Measurements from ENCODE around the gene NBEA.
A peak's percentile ranks its signal among the peaks of the same experiment; 100 is the strongest.

Gene NBEA

DNA sequence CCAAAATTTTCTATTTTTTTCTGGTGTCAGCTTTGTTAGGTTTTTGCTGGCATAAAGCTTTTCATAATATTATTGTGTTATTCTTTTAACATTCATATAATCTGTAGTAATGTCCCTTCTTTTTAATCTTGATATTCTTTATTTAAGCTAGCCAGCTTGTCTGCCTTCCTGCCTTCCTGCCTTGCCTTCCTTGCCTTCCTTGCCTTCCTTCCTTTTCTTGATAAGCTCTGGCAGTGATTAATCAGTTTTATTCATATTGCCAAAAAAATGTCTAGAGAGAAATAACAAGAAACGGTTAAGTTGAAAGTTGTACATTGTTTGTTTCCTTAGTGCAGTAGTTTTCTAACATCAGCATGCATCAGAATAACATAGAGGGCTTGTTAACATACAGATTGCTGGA lies 277.0 kb downstream of the NBEA start:
- Histone ChIP-seq H3K27me3 (replicated peaks in 2 of 5; ENCODE audit: control insufficient read depth in 4 of 5, insufficient read depth in 5 of 5, low read length in 4 of 5) (no peaks in the 10 kb centered on the region), H3K36me3 (ENCODE audit: control insufficient read depth in 4 of 4, insufficient read depth in 4 of 4, low read length in 3 of 4) (peaks cover 0 to 4% (median 0%) of the 10 kb centered on the region in 4 experiments), H3K9me3 (ENCODE audit: control extremely low read depth in 1 of 5, control insufficient read depth in 4 of 5, insufficient read depth in 2 of 5, low read depth in 1 of 5, low read length in 4 of 5) (peaks cover 0 to 4% (median 0%) of the 10 kb centered on the region in 5 experiments), H3K4me1 (ENCODE audit: control extremely low read depth in 1 of 4, control insufficient read depth in 4 of 4, insufficient read depth in 4 of 4, low read length in 3 of 4) (no peaks in the 10 kb centered on the region), H3K4me3 (ENCODE audit: control insufficient read depth in 1 of 7, extremely low read depth in 1 of 7, insufficient read depth in 4 of 7, low read depth in 2 of 7, low read length in 6 of 7) (no peak overlapping the region), H3K27ac (ENCODE audit: insufficient read depth in 1 of 2, low read depth in 1 of 2, low read length in 2 of 2, poor library complexity in 1 of 2, severe bottlenecking in 2 of 2) (no peak overlapping the region)
- WGBS (ENCODE audit: insufficient coverage): no CpG with 5 or more reads among the region's 1 CpG
- ChIA-PET CTCF (no interaction called here), POLR2A (no interaction called here)
- DNase-seq: no peak

DNA sequence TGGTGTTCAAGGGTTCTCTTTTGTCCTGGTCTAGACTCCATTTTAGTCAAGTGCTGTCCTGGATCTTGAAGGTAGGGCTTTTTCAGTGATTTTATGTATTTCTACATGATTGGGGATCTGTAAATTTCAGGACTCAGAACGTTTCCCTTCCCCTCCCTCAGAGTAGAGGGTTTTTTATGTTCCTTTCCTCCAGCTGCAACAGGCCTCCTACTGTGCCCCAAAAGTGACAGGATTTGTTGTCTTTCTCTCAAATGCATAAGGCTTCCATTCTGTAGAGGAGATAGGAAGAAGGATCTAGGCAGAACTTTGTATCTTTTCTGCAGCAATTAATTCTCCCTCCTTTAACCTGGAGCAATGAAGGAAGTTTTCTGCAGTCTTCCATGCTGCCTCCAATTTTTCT lies 283.1 kb downstream of the NBEA start:
- Histone ChIP-seq H3K27me3 (replicated peaks in 2 of 5; ENCODE audit: control insufficient read depth in 4 of 5, insufficient read depth in 5 of 5, low read length in 4 of 5) (no peaks in the 10 kb centered on the region), H3K4me3 (ENCODE audit: control insufficient read depth in 1 of 7, extremely low read depth in 1 of 7, insufficient read depth in 4 of 7, low read depth in 2 of 7, low read length in 6 of 7) (no peak overlapping the region), H3K36me3 (ENCODE audit: control insufficient read depth in 4 of 4, insufficient read depth in 4 of 4, low read length in 3 of 4) (no peaks in the 10 kb centered on the region), H3K4me1 (ENCODE audit: control extremely low read depth in 1 of 4, control insufficient read depth in 4 of 4, insufficient read depth in 4 of 4, low read length in 3 of 4) (no peaks in the 10 kb centered on the region), H3K9me3 (ENCODE audit: control extremely low read depth in 1 of 5, control insufficient read depth in 4 of 5, insufficient read depth in 2 of 5, low read depth in 1 of 5, low read length in 4 of 5) (peaks cover 0 to 4% (median 0%) of the 10 kb centered on the region in 5 experiments), H3K27ac (ENCODE audit: insufficient read depth in 1 of 2, low read depth in 1 of 2, low read length in 2 of 2, poor library complexity in 1 of 2, severe bottlenecking in 2 of 2) (no peak overlapping the region)
- no CpG with 5 or more reads among the region's 1 CpG for WGBS (ENCODE audit: insufficient coverage)
- ChIA-PET POLR2A (no interaction called here), CTCF (no interaction called here)
- no peak for DNase-seq

- CTCF ChIA-PET: no interaction called here
- peaks cover 0 to 2% (median 0%) of the 10 kb centered on the region in 5 experiments for H3K9me3 ChIP-seq (ENCODE audit: control extremely low read depth in 1 of 5, control insufficient read depth in 4 of 5, insufficient read depth in 2 of 5, low read depth in 1 of 5, low read length in 4 of 5)
- H3K27me3 ChIP-seq (replicated peaks in 2 of 5; ENCODE audit: control insufficient read depth in 4 of 5, insufficient read depth in 5 of 5, low read length in 4 of 5): no peaks in the 10 kb centered on the region
- no CpG with 5 or more reads among the region's 2 CpGs for WGBS (ENCODE audit: insufficient coverage)
- H3K27ac ChIP-seq (ENCODE audit: insufficient read depth in 1 of 2, low read depth in 1 of 2, low read length in 2 of 2, poor library complexity in 1 of 2, severe bottlenecking in 2 of 2): no peak overlapping the region
- no peak overlapping the region for H3K4me3 ChIP-seq (ENCODE audit: control insufficient read depth in 1 of 7, extremely low read depth in 1 of 7, insufficient read depth in 4 of 7, low read depth in 2 of 7, low read length in 6 of 7)
- no peaks in the 10 kb centered on the region for H3K36me3 ChIP-seq (ENCODE audit: control insufficient read depth in 4 of 4, insufficient read depth in 4 of 4, low read length in 3 of 4)
- no peak for DNase-seq
- H3K4me1 ChIP-seq (ENCODE audit: control extremely low read depth in 1 of 4, control insufficient read depth in 4 of 4, insufficient read depth in 4 of 4, low read length in 3 of 4): no peaks in the 10 kb centered on the region
- POLR2A ChIA-PET: no interaction called here
These were observed 283.5 kb downstream of the NBEA start for GRCh38 chr13:35225582-35225981.

DNA sequence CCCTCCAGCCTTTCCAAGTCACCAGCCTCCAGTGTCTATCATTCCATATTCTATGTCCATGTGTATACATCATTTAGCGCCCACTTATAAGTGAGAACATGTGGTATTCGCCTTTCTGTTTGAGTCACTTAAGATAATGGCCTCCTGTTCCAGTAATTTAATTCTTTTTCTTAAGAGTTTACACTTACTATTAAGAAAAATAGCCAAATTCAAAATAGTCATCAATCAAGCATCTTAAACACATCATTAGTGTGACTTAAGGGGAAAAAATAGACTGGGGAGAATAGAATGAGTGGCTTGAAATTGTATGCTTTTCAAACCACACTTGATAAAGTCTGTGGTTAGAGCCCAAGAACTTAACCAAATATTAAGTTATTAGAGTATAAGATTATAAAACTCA lies 286.5 kb downstream of the NBEA start:
- no peaks in the 10 kb centered on the region for H3K9me3 ChIP-seq (ENCODE audit: control extremely low read depth in 1 of 5, control insufficient read depth in 4 of 5, insufficient read depth in 2 of 5, low read depth in 1 of 5, low read length in 4 of 5)
- no peaks in the 10 kb centered on the region for H3K27me3 ChIP-seq (replicated peaks in 2 of 5; ENCODE audit: control insufficient read depth in 4 of 5, insufficient read depth in 5 of 5, low read length in 4 of 5)
- ChIA-PET CTCF (no interaction called here), POLR2A (no interaction called here)
- no peak overlapping the region for H3K27ac ChIP-seq (ENCODE audit: insufficient read depth in 1 of 2, low read depth in 1 of 2, low read length in 2 of 2, poor library complexity in 1 of 2, severe bottlenecking in 2 of 2)
- H3K36me3 ChIP-seq (ENCODE audit: control insufficient read depth in 4 of 4, insufficient read depth in 4 of 4, low read length in 3 of 4): peaks cover 0 to 3% (median 0%) of the 10 kb centered on the region in 4 experiments
- H3K4me1 ChIP-seq (ENCODE audit: control extremely low read depth in 1 of 4, control insufficient read depth in 4 of 4, insufficient read depth in 4 of 4, low read length in 3 of 4): no peaks in the 10 kb centered on the region
- no peak for DNase-seq
- whole genome bisulfite sequencing (ENCODE audit: insufficient coverage): 92% methylated on average over 2 of the region's 2 CpGs
- H3K4me3 ChIP-seq (ENCODE audit: control insufficient read depth in 1 of 7, extremely low read depth in 1 of 7, insufficient read depth in 4 of 7, low read depth in 2 of 7, low read length in 6 of 7): no peak overlapping the region

DNA sequence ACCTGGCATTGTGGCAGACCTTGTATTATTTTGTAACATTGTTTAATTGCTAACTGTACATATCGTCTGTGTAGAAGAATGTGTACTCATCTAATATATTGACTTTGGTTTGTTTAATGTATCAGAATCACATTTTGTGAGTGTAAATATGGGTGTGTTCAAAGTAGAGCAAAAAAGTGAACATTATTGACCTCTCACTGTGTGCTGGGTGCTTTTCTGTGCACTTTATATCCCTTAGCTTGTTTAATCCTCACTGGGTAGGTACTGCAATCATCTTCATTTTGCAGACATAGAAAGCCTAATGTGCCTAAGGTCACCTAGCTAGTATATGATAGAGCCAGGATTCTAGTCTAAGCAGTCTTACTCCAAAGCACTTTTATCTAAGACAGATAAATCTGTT lies 289.4 kb downstream of the NBEA start:
- WGBS (ENCODE audit: insufficient coverage): no CpG with 5 or more reads among the region's 1 CpG
- H3K27ac ChIP-seq (ENCODE audit: insufficient read depth in 1 of 2, low read depth in 1 of 2, low read length in 2 of 2, poor library complexity in 1 of 2, severe bottlenecking in 2 of 2): no peak overlapping the region
- ChIA-PET CTCF (no interaction called here), POLR2A (no interaction called here)
- peaks cover 0 to 3% (median 0%) of the 10 kb centered on the region in 4 experiments for H3K36me3 ChIP-seq (ENCODE audit: control insufficient read depth in 4 of 4, insufficient read depth in 4 of 4, low read length in 3 of 4)
- no peaks in the 10 kb centered on the region for H3K9me3 ChIP-seq (ENCODE audit: control extremely low read depth in 1 of 5, control insufficient read depth in 4 of 5, insufficient read depth in 2 of 5, low read depth in 1 of 5, low read length in 4 of 5)
- no peak for DNase-seq
- no peaks in the 10 kb centered on the region for H3K27me3 ChIP-seq (replicated peaks in 2 of 5; ENCODE audit: control insufficient read depth in 4 of 5, insufficient read depth in 5 of 5, low read length in 4 of 5)
- no peaks in the 10 kb centered on the region for H3K4me1 ChIP-seq (ENCODE audit: control extremely low read depth in 1 of 4, control insufficient read depth in 4 of 4, insufficient read depth in 4 of 4, low read length in 3 of 4)
- no peak overlapping the region for H3K4me3 ChIP-seq (ENCODE audit: control insufficient read depth in 1 of 7, extremely low read depth in 1 of 7, insufficient read depth in 4 of 7, low read depth in 2 of 7, low read length in 6 of 7)

GRCh38 chr13:35238274-35238673 lies 296.2 kb downstream of the NBEA start:
- no peaks in the 10 kb centered on the region for H3K36me3 ChIP-seq (ENCODE audit: control insufficient read depth in 4 of 4, insufficient read depth in 4 of 4, low read length in 3 of 4)
- no peaks in the 10 kb centered on the region for H3K4me1 ChIP-seq (ENCODE audit: control extremely low read depth in 1 of 4, control insufficient read depth in 4 of 4, insufficient read depth in 4 of 4, low read length in 3 of 4)
- H3K9me3 ChIP-seq (ENCODE audit: control extremely low read depth in 1 of 5, control insufficient read depth in 4 of 5, insufficient read depth in 2 of 5, low read depth in 1 of 5, low read length in 4 of 5): peaks cover 0 to 1% (median 0%) of the 10 kb centered on the region in 5 experiments
- WGBS (ENCODE audit: insufficient coverage): 100% methylated on average over 1 of the region's 1 CpG
- H3K27me3 ChIP-seq (replicated peaks in 2 of 5; ENCODE audit: control insufficient read depth in 4 of 5, insufficient read depth in 5 of 5, low read length in 4 of 5): no peaks in the 10 kb centered on the region
- H3K4me3 ChIP-seq (ENCODE audit: control insufficient read depth in 1 of 7, extremely low read depth in 1 of 7, insufficient read depth in 4 of 7, low read depth in 2 of 7, low read length in 6 of 7): no peak overlapping the region
- H3K27ac ChIP-seq (ENCODE audit: insufficient read depth in 1 of 2, low read depth in 1 of 2, low read length in 2 of 2, poor library complexity in 1 of 2, severe bottlenecking in 2 of 2): no peak overlapping the region
- ChIA-PET CTCF (no interaction called here), POLR2A (no interaction called here)
- DNase-seq: no peak

DNA sequence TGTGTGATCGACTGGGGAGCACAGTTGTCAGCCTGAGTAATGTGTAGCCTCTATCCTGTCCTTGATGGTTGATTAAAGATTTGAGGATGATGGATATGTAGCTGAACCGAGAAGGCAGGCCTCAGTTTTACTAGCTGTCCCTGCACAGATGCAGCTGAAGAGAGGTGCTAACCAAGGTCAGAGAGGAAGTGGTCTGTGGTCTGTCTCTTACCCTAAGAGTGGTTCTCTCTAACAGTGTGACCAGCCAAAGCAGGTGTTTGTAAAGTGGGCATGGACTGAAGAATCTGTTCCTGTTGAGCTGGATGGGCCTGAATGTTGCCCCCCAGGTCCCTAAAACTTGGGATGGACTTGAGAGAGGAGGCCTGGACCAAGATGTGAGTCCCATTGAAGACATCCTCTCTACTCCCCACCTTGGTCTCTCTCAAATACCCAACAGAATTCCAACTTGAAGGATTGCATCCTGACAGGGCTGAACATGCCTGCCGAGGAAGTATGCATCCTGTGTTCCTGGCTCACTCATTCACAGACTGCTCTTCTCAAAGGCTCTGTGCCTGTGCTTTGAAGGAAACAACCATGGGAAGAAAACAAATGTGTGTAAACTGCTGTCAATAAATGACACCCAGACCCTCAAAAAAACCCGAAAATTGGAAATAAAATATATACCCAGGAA lies 310.6 kb downstream of the NBEA start:
- Histone ChIP-seq H3K27me3 (replicated peaks in 2 of 5; ENCODE audit: control insufficient read depth in 4 of 5, insufficient read depth in 5 of 5, low read length in 4 of 5) (no peaks in the 10 kb centered on the region), H3K4me1 (ENCODE audit: control extremely low read depth in 1 of 4, control insufficient read depth in 4 of 4, insufficient read depth in 4 of 4, low read length in 3 of 4) (peaks cover 0 to 8% (median 0%) of the 10 kb centered on the region in 4 experiments), H3K9me3 (ENCODE audit: control extremely low read depth in 1 of 5, control insufficient read depth in 4 of 5, insufficient read depth in 2 of 5, low read depth in 1 of 5, low read length in 4 of 5) (peaks cover 0 to 27% (median 7%) of the 10 kb centered on the region in 5 experiments), H3K36me3 (ENCODE audit: control insufficient read depth in 4 of 4, insufficient read depth in 4 of 4, low read length in 3 of 4) (peaks cover 0 to 15% (median 3%) of the 10 kb centered on the region in 4 experiments), H3K27ac (ENCODE audit: insufficient read depth in 1 of 2, low read depth in 1 of 2, low read length in 2 of 2, poor library complexity in 1 of 2, severe bottlenecking in 2 of 2) (no peak overlapping the region), H3K4me3 (ENCODE audit: control insufficient read depth in 1 of 7, extremely low read depth in 1 of 7, insufficient read depth in 4 of 7, low read depth in 2 of 7, low read length in 6 of 7) (no peak overlapping the region)
- CTCF ChIA-PET: no interaction called here
- 94% methylated on average over 3 of the region's 4 CpGs for WGBS (ENCODE audit: insufficient coverage)
- DNase-seq: peak in 2 of 3 donors; percentile 3 to 16
- POLR2A ChIA-PET: no interaction called here

All from common myeloid progenitor, CD34-positive (primary cell).